ENCODE measurements around the gene MYO9B. TPM values are rescaled to one million over a fixed set of nuclear protein-coding genes. Genes with fewer than 3 reads are reported as not detected.

Gene MYO9B
- total RNA-seq, 1 donor from 2014 or later = 69.4 TPM

DNA sequence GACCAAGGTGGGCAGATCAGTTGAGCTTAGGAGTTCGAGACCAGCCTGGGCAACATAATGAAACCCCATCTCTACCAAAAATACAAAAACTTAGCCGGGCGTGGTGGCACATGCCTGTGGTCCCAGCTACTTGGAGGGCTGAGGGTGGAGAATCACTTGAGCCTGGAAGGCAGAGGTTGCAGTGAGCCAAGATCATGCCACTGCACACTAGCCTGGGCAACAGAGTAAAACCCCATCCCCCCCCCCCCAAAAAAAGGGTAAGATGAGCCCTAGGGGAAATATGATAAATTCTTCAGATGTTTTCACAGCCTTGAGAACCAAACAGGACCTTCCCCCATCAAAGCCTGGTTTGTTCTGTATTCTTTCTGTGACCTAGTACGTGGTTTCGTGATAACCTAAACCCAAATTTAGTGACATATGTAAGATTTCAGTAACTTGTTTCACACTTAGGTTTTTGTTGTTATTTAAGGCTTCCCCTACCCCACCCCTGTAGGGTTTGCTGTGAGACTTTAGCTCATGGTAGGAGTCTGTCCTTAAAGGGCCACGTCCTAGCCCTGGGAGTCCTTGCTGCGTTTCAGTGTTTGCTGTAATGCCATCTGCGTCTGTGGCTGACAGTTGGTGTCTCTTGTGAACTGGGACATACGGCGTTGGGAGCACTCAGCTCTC is 49.6 kb downstream of the MYO9B start:
- no peaks in the 10 kb centered on the region for H3K27me3 ChIP-seq (ENCODE audit: control insufficient read depth, insufficient read depth, low read length)
- TF ChIP-seq, protein P1, sequence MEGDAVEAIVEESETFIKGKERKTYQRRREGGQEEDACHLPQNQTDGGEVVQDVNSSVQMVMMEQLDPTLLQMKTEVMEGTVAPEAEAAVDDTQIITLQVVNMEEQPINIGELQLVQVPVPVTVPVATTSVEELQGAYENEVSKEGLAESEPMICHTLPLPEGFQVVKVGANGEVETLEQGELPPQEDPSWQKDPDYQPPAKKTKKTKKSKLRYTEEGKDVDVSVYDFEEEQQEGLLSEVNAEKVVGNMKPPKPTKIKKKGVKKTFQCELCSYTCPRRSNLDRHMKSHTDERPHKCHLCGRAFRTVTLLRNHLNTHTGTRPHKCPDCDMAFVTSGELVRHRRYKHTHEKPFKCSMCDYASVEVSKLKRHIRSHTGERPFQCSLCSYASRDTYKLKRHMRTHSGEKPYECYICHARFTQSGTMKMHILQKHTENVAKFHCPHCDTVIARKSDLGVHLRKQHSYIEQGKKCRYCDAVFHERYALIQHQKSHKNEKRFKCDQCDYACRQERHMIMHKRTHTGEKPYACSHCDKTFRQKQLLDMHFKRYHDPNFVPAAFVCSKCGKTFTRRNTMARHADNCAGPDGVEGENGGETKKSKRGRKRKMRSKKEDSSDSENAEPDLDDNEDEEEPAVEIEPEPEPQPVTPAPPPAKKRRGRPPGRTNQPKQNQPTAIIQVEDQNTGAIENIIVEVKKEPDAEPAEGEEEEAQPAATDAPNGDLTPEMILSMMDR (IDR thresholded peaks at IDR 0.05; ENCODE audit: insufficient read depth, low read length, poor library complexity, severe bottlenecking) = no peak
- no peak for DNase-seq (ENCODE audit: low read depth)
- no peaks in the 10 kb centered on the region for H3K36me3 ChIP-seq (ENCODE audit: control insufficient read depth, insufficient read depth, low read length)
- no peak overlapping the region for H3K4me3 ChIP-seq (ENCODE audit: low read depth, low read length)

DNA sequence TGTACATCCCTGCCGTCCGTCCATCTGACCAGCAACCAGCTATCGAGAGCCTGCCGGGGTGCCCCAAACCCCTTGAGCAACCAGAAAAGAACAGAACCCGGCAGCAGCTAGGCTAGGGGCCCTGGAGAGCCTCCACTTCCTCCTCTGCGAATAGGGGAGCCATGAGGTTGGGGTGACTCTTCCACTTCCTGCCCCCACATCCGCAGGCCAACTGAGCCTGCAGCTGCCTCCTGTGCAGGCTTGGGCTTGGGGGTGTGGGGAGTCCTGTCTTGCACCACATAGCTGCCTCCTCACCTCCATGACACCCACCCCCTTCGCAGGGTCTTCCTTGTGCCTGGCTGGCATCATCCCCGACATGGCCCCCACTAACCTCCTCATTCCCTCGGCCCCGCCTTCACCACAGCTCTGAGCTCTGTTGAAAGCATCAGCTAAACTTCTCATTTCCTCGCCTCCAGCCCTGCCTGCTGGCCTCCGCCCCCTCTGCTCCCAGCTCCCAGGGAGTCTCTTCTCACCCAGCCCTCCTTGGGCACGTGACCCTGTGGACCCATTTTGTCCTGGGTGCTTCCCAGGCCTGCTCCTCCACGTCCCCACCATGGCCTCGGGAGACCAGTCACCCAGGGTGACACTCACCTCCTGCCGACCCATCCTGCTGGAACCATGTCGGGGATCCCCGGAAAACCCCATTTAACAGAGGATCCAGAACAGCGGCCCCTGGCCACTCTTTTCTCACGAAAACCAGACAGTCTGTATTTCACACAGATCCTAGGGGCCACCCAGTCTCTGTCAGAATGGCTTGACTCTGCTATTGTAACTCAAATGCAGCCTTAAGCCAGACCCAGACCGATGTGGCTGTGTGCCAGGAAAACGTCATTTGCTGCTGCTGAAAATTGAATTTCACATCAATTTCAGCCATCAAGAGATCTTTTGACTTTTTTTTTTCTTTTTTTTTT is 50.4 kb downstream of the MYO9B start:
- Histone ChIP-seq H3K4me3 (ENCODE audit: low read depth, low read length) (no peak overlapping the region), H3K36me3 (ENCODE audit: control insufficient read depth, insufficient read depth, low read length) (no peaks in the 10 kb centered on the region), H3K27me3 (ENCODE audit: control insufficient read depth, insufficient read depth, low read length) (no peaks in the 10 kb centered on the region)
- DNase-seq (ENCODE audit: low read depth) = no peak
- TF ChIP-seq, protein P1 (IDR thresholded peaks at IDR 0.05; ENCODE audit: insufficient read depth, low read length, poor library complexity, severe bottlenecking) = no peak

DNA sequence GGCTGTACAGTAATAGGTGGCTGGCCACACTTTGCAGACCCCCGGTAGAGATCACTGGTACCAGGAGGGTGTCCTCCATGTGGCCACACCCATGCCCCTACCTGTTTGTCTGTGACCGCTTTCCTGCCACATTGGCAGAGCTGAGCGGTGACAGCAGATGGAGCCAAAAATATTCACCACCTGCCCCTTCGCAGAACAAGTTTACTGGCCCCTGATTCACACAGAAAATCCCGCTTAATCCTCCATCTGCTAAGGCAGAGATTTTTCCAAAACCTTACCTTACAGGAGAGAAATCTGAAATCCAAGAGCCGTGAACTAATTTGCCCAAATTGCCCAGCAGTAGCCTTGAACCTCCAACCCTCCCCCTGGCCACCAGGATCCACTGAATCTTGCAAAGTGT is 52.1 kb downstream of the MYO9B start:
- H3K27me3 ChIP-seq (ENCODE audit: control insufficient read depth, insufficient read depth, low read length) = no peaks in the 10 kb centered on the region
- H3K36me3 ChIP-seq (ENCODE audit: control insufficient read depth, insufficient read depth, low read length) = no peaks in the 10 kb centered on the region
- TF ChIP-seq, protein P1 (IDR thresholded peaks at IDR 0.05; ENCODE audit: insufficient read depth, low read length, poor library complexity, severe bottlenecking) = no peak
- DNase-seq (ENCODE audit: low read depth) = no peak
- H3K4me3 ChIP-seq (ENCODE audit: low read depth, low read length) = no peak overlapping the region

DNA sequence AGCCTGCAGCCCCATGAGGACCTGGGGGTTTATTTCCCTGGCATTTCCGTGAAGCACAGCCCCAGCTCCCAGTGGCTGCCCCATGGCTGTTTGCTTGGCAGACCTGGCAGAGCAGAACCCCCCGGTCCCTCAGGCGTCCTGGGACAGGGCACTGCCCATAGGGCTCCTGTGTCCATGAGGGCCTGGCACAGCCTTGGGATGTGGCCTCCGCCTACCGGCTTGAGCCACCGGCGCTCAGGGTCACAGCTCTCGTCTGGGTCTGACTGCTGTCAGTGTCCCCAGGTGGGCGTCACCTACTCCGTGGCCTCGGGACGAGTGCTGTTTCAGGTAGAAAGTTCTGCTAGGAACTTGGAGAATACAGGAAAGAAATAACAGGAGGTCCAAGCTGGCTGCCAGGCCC is 52.8 kb downstream of the MYO9B start:
- TF ChIP-seq, protein P1 (IDR thresholded peaks at IDR 0.05; ENCODE audit: insufficient read depth, low read length, poor library complexity, severe bottlenecking) = no peak

DNA sequence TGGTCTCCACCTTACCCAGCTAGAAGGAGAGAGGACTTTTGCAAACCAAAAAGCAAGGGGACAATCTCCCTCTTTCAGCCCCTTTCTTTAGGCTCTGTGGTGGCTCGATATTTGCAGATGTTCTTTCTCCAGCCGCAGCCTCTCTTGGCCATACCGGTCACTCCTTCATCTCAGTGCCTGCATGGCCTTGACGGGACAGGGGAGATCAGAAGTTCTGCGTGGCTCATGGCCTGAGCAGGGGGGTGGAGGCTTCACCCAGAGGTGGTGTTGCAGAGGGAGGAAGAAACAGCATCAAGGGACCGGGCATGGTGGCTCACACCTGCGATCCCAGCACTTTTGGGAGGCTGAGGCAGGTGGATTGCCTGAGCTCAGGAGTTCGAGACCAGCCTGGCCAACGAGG is 53.2 kb downstream of the MYO9B start:
- Histone ChIP-seq H3K36me3 (ENCODE audit: control insufficient read depth, insufficient read depth, low read length) (no peaks in the 10 kb centered on the region), H3K4me3 (ENCODE audit: low read depth, low read length) (no peak overlapping the region), H3K27me3 (ENCODE audit: control insufficient read depth, insufficient read depth, low read length) (no peaks in the 10 kb centered on the region)
- no peak for DNase-seq (ENCODE audit: low read depth)
- TF ChIP-seq, protein P1 (IDR thresholded peaks at IDR 0.05; ENCODE audit: insufficient read depth, low read length, poor library complexity, severe bottlenecking) = no peak

More for the DNA sequence above, 52.8 kb downstream of the MYO9B start:
- H3K4me3 ChIP-seq (ENCODE audit: low read depth, low read length) = no peak overlapping the region
- no peak for DNase-seq (ENCODE audit: low read depth)
- no peaks in the 10 kb centered on the region for H3K36me3 ChIP-seq (ENCODE audit: control insufficient read depth, insufficient read depth, low read length)
- H3K27me3 ChIP-seq (ENCODE audit: control insufficient read depth, insufficient read depth, low read length) = no peaks in the 10 kb centered on the region
